Endometrial microvascular endothelial cells (primary cell): ENCODE measurements around the gene ACSM4. TPM values are rescaled to one million over a fixed set of nuclear protein-coding genes. Genes with fewer than 3 reads are reported as not detected.
"Not testable (repeated sequence)": the region's sequence is repeated elsewhere in the genome, so short reads cannot be mapped to it uniquely, and the experiment has no call there.

Experiments
- in situ Hi-C: cut with HindIII; loops from 2 replicates; pipeline ENCODE4 v1.10.0; 2017; ENCODE audit warnings: low sequenced_read_pairs, low pct_unique_long_range_greater_than_20kb; ENCODE audit errors: inconsistent ontology term
- total RNA-seq: library from RNA; depleted of rRNA; stranded (reverse); fragments of >200 nt; gene quantifications from one replicate; pipeline ENCODE4 v1.2.3, GENCODE V29; 2015; ENCODE audit errors: inconsistent ontology term

ACSM4 gene
- total RNA-seq, 1 donor from 2014 or later, result not detected

- in situ Hi-C loops, result no loop called here
Measured at GRCh38 chr12:7322599-7322998, 18.7 kb downstream of the ACSM4 start.

- in situ Hi-C loops, result no loop called here
Measured at GRCh38 chr12:7324176-7324575, 20.3 kb downstream of the ACSM4 start.

- in situ Hi-C loops, result no loop called here
Measured at GRCh38 chr12:7327918-7328317, 24.0 kb downstream of the ACSM4 start.

GRCh38 chr12:7337790-7338189, 33.9 kb downstream of the ACSM4 start:
- in situ Hi-C loops, result not testable (repeated sequence)

- in situ Hi-C loops, result no loop called here
Measured at GRCh38 chr12:7339675-7340074, 35.8 kb downstream of the ACSM4 start.

GRCh38 chr12:7344833-7345606, 41.1 kb downstream of the ACSM4 start:
- in situ Hi-C loops, result no loop called here

- in situ Hi-C loops, result no loop called here
Measured at GRCh38 chr12:7346551-7347225, 42.8 kb downstream of the ACSM4 start.

GRCh38 chr12:7349418-7349817, 45.5 kb downstream of the ACSM4 start:
- in situ Hi-C loops, result no loop called here

GRCh38 chr12:7351177-7351576, 47.3 kb downstream of the ACSM4 start:
- in situ Hi-C loops, result no loop called here

- in situ Hi-C loops, result no loop called here
Measured at GRCh38 chr12:7352661-7353060, 48.8 kb downstream of the ACSM4 start.

- in situ Hi-C loops, result no loop called here
Measured at GRCh38 chr12:7354529-7354928, 50.7 kb downstream of the ACSM4 start.

- in situ Hi-C loops, result no loop called here
Measured at GRCh38 chr12:7361265-7361664, 57.4 kb downstream of the ACSM4 start.

- in situ Hi-C loops, result no loop called here
Measured at GRCh38 chr12:7362734-7363133, 58.9 kb downstream of the ACSM4 start.

GRCh38 chr12:7369274-7369729, 65.4 kb downstream of the ACSM4 start:
- in situ Hi-C loops, result no loop called here

GRCh38 chr12:7373226-7373625, 69.4 kb downstream of the ACSM4 start:
- in situ Hi-C loops, result no loop called here

GRCh38 chr12:7374423-7375144, 70.7 kb downstream of the ACSM4 start:
- in situ Hi-C loops, result no loop called here

GRCh38 chr12:7375145-7375543, 71.3 kb downstream of the ACSM4 start:
- in situ Hi-C loops, result no loop called here

GRCh38 chr12:7376196-7376595, 72.3 kb downstream of the ACSM4 start:
- in situ Hi-C loops, result no loop called here
